Measurements from ENCODE around the gene MANEA. TPM values are rescaled to one million over a fixed set of nuclear protein-coding genes. Genes with fewer than 3 reads are reported as not detected.

Gene MANEA
- total RNA-seq, 1 experiment from 2014 or later: 20.1 TPM

DNA sequence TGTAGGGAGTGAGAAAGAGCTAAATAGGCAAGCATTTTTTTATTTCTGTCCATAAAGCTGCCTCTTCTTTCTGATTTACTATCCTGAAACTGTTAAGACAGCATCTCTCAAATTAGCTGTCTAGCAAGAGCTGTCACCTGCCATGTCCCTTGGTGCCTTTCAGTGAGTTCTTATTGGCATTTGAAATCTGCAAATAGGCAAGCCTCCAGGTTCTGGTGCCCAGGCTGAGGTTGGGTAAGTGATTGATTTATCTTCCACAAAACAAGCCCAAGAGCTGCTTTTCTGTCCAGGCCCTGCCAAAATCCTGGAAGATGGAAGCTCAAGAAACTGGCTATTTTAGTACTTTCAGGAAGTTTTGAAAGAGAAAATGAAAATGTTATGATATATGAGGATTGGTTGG lies 22.4 kb downstream of the MANEA start:
- Histone ChIP-seq H3K27ac (ENCODE audit: low read length) (no peak overlapping the region), H3K4me1 (ENCODE audit: control insufficient read depth, insufficient read depth, low read length) (no peaks in the 10 kb centered on the region), H3K36me3 (ENCODE audit: control insufficient read depth, insufficient read depth, low read length) (no peaks in the 10 kb centered on the region; the same call in 1 of the 2 replicates), H3K9me3 (ENCODE audit: control insufficient read depth, insufficient read depth, low read depth, low read length) (no peaks in the 10 kb centered on the region), H3K27me3 (ENCODE audit: control insufficient read depth, insufficient read depth, low read length) (no peaks in the 10 kb centered on the region), H3K4me3 (ENCODE audit: low read depth in 2 of 2, low read length in 2 of 2) (no peak overlapping the region)
- intact Hi-C loops (cut with micrococcal nuclease; ENCODE audit: unreplicated experiment) (no loop called here), in situ Hi-C loops (cut with HindIII; ENCODE audit: low pct_unique_long_range_greater_than_20kb, low sequenced_read_pairs) (no loop called here)
- no peak for DNase-seq (ENCODE audit: low read depth, low spot score)
- ChIA-PET CTCF (no interaction called here), POLR2A (no interaction called here)
- no peak for ATAC-seq
- no peak for TF ChIP-seq REST (IDR thresholded peaks at IDR 0.05; ENCODE audit: insufficient read depth in 1 of 2, low read depth in 2 of 2, low read length in 1 of 2)
- TF ChIP-seq SIN3A (IDR thresholded peaks at IDR 0.05; ENCODE audit: borderline replicate concordance, insufficient read depth, low read depth, low read length): no peak
- TF ChIP-seq POLR2AphosphoS5 (IDR thresholded peaks at IDR 0.05; ENCODE audit: low read depth, low read length): no peak
- no peak for TF ChIP-seq TCF7L2 (IDR thresholded peaks at IDR 0.05; ENCODE audit: low read depth, low read length)
- TF ChIP-seq CTCF (IDR thresholded peaks at IDR 0.05): no peak
- no TSS peak for BruUV-seq (replicated peaks)

GRCh38 chr6:95601133-95601532 lies 23.8 kb downstream of the MANEA start:
- Histone ChIP-seq H3K36me3 (ENCODE audit: control insufficient read depth, insufficient read depth, low read length) (no peaks in the 10 kb centered on the region; the same call in 1 of the 2 replicates), H3K9me3 (ENCODE audit: control insufficient read depth, insufficient read depth, low read depth, low read length) (no peaks in the 10 kb centered on the region), H3K4me1 (ENCODE audit: control insufficient read depth, insufficient read depth, low read length) (no peaks in the 10 kb centered on the region), H3K4me3 (ENCODE audit: low read depth in 2 of 2, low read length in 2 of 2) (no peak overlapping the region), H3K27me3 (ENCODE audit: control insufficient read depth, insufficient read depth, low read length) (no peaks in the 10 kb centered on the region), H3K27ac (ENCODE audit: low read length) (no peak overlapping the region)
- in situ Hi-C loops (cut with HindIII; ENCODE audit: low pct_unique_long_range_greater_than_20kb, low sequenced_read_pairs): no loop called here
- ChIA-PET POLR2A (no interaction called here), CTCF (no interaction called here)
- TF ChIP-seq SIN3A (IDR thresholded peaks at IDR 0.05; ENCODE audit: borderline replicate concordance, insufficient read depth, low read depth, low read length) (no peak), TCF7L2 (IDR thresholded peaks at IDR 0.05; ENCODE audit: low read depth, low read length) (no peak)
- BruUV-seq (replicated peaks): no TSS peak
- ATAC-seq: no peak
- DNase-seq (ENCODE audit: low read depth, low spot score): no peak
- intact Hi-C loops (cut with micrococcal nuclease; ENCODE audit: unreplicated experiment): no loop called here

DNA sequence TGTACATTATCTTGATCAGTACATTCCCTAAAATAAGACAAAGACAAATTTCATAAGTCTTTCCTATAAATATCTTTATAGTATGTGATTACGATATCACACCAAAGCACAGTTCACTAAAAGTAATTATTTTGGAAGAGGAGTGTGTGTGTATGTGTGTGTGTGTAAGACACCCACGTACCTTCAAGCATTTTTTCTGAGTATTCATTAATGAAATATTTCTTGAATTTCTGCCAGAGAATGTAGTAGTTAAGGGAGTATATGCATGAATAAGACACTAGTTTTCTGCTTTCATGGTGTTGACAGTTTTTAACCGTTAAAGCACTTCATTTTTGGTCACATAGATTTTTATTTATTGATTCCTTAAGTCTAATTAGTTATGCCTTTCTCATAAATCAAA lies 36.8 kb downstream of the MANEA start:
- H3K27ac ChIP-seq (ENCODE audit: low read length): no peak overlapping the region
- ATAC-seq: no peak
- POLR2A ChIA-PET: no interaction called here
- no peaks in the 10 kb centered on the region for H3K4me1 ChIP-seq (ENCODE audit: control insufficient read depth, insufficient read depth, low read length)
- no peak overlapping the region for H3K4me3 ChIP-seq (ENCODE audit: low read depth in 2 of 2, low read length in 2 of 2)
- in situ Hi-C loops (cut with HindIII; ENCODE audit: low pct_unique_long_range_greater_than_20kb, low sequenced_read_pairs): no loop called here
- no peaks in the 10 kb centered on the region for H3K27me3 ChIP-seq (ENCODE audit: control insufficient read depth, insufficient read depth, low read length)
- BruUV-seq (replicated peaks): no TSS peak
- TF ChIP-seq TCF7L2 (IDR thresholded peaks at IDR 0.05; ENCODE audit: low read depth, low read length): no peak
- no peak for TF ChIP-seq CTCF (IDR thresholded peaks at IDR 0.05)
- TF ChIP-seq SIN3A (IDR thresholded peaks at IDR 0.05; ENCODE audit: borderline replicate concordance, insufficient read depth, low read depth, low read length): no peak
- TF ChIP-seq POLR2AphosphoS5 (IDR thresholded peaks at IDR 0.05; ENCODE audit: low read depth, low read length): no peak
- no peak for TF ChIP-seq REST (IDR thresholded peaks at IDR 0.05; ENCODE audit: insufficient read depth in 1 of 2, low read depth in 2 of 2, low read length in 1 of 2)
- no peaks in the 10 kb centered on the region for H3K36me3 ChIP-seq (ENCODE audit: control insufficient read depth, insufficient read depth, low read length)
- no peak for DNase-seq (ENCODE audit: low read depth, low spot score)
- intact Hi-C loops (cut with micrococcal nuclease; ENCODE audit: unreplicated experiment): no loop called here
- CTCF ChIA-PET: no interaction called here
- H3K9me3 ChIP-seq (ENCODE audit: control insufficient read depth, insufficient read depth, low read depth, low read length): no peaks in the 10 kb centered on the region

Measured in Panc1 (cell line).